ENCODE measurements around the gene CCDC32. TPM values are rescaled to one million over a fixed set of nuclear protein-coding genes. Genes with fewer than 3 reads are reported as not detected.

CCDC32 gene
- total RNA-seq, 1 experiment from 2014 or later = 8.9 TPM

DNA sequence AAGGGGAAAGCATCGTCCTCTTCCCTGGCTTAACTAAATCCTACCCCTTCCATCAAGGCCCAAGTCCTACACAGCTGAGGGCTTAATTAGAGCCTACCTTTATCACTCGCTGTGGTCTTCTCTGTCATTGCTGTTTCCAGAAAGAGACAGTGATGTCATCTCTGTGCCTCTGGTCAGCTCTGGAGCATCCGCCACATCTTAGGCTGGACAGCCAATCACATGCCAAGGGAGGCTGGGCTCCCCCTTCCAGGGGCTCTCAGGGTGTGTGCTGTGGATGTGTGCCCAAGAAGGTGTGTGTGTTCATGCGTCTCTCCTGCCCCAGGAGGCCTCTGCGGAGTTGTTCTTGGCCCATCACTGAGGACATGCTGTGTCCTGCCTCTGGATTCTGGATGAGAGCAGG is 51.2 kb downstream of the CCDC32 start:
- TF ChIP-seq, protein P1, sequence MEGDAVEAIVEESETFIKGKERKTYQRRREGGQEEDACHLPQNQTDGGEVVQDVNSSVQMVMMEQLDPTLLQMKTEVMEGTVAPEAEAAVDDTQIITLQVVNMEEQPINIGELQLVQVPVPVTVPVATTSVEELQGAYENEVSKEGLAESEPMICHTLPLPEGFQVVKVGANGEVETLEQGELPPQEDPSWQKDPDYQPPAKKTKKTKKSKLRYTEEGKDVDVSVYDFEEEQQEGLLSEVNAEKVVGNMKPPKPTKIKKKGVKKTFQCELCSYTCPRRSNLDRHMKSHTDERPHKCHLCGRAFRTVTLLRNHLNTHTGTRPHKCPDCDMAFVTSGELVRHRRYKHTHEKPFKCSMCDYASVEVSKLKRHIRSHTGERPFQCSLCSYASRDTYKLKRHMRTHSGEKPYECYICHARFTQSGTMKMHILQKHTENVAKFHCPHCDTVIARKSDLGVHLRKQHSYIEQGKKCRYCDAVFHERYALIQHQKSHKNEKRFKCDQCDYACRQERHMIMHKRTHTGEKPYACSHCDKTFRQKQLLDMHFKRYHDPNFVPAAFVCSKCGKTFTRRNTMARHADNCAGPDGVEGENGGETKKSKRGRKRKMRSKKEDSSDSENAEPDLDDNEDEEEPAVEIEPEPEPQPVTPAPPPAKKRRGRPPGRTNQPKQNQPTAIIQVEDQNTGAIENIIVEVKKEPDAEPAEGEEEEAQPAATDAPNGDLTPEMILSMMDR (conservative IDR thresholded peaks at IDR 0.05) = no peak
- Histone ChIP-seq H4K5ac (ENCODE audit: insufficient read length, low read depth, low read length) (no peak overlapping the region), H3K9me3 (ENCODE audit: control insufficient read depth, low read depth, low read length) (no peaks in the 10 kb centered on the region), H3T11ph (ENCODE audit: low read length) (no peak overlapping the region), H3K18ac (ENCODE audit: insufficient read length, low read depth, low read length) (no peak overlapping the region), H3K27ac (ENCODE audit: insufficient read length, low read depth, low read length) (no peak overlapping the region), H3K9ac (ENCODE audit: extremely low read depth, insufficient read length, low read length) (no peak overlapping the region), H4K8ac (replicated peaks; ENCODE audit: insufficient read length, low read depth, low read length) (no peak overlapping the region), H3K27me3 (ENCODE audit: insufficient read depth, low read length) (peaks cover 12% of the 10 kb centered on the region; the same call in 1 of the 2 replicates), H2BK12ac (ENCODE audit: insufficient read length, low read depth, low read length) (no peak overlapping the region), H4K91ac (ENCODE audit: insufficient read length, low read depth, low read length) (no peak overlapping the region), H2BK5ac (ENCODE audit: insufficient read length, low read length) (no peak overlapping the region), H2BK120ac (ENCODE audit: low read depth, low read length, poor library complexity, severe bottlenecking) (no peak overlapping the region), H2BK20ac (ENCODE audit: low read depth, low read length, poor library complexity, severe bottlenecking) (no peak overlapping the region), H3K14ac (ENCODE audit: insufficient read depth, low read length) (no peak overlapping the region), H3K23me2 (ENCODE audit: insufficient read length, low read depth, low read length, poor library complexity, severe bottlenecking) (peaks cover 7% of the 10 kb centered on the region), H2BK15ac (ENCODE audit: low read depth, low read length) (no peak overlapping the region), H3K4me1 (ENCODE audit: insufficient read depth, low read length) (no peaks in the 10 kb centered on the region), H3K4ac (ENCODE audit: low read depth, low read length) (no peak overlapping the region), H3K56ac (ENCODE audit: insufficient read length, low read depth, low read length) (no peak overlapping the region), H3K79me2 (ENCODE audit: insufficient read depth, low read length) (no peaks in the 10 kb centered on the region), H3K4me2 (ENCODE audit: insufficient read depth, insufficient read length, low read length) (no peak overlapping the region), H3K79me1 (ENCODE audit: insufficient read depth, low read depth, low read length, poor library complexity, severe bottlenecking) (no peaks in the 10 kb centered on the region), H2AFZ (ENCODE audit: low read length) (no peak overlapping the region), H2AK5ac (ENCODE audit: insufficient read length, low read length) (no peak overlapping the region), H3K23ac (ENCODE audit: insufficient read length, low read depth, low read length) (no peak overlapping the region), H4K20me1 (ENCODE audit: control insufficient read depth, insufficient read depth, insufficient read length) (no peaks in the 10 kb centered on the region)
- no peaks in the 10 kb centered on the region for H3K36me3 Mint-ChIP-seq (ENCODE audit: insufficient read depth in 1 of 3, low read depth in 3 of 3)
- H3K9me3 Mint-ChIP-seq = no peaks in the 10 kb centered on the region
- H3K27me3 Mint-ChIP-seq (ENCODE audit: low read depth) = peaks cover 54% of the 10 kb centered on the region
- no peak for DNase-seq
- no peak overlapping the region for H3K27ac Mint-ChIP-seq
- no CpG with 5 or more reads among the region's 5 CpGs for WGBS (ENCODE audit: extremely low coverage, insufficient read length, low lambda C conversion rate)
- H3K4me1 Mint-ChIP-seq = peaks cover 12 to 13% of the 10 kb centered on the region in 2 experiments
- H3K4me3 Mint-ChIP-seq = no peak overlapping the region

Data from H9 (cell line).